HG03378 (cell line): Measurements from ENCODE around the gene COA7.

Source experiments
- ATAC-seq: cut with Tn5 transposase; IDR thresholded peaks from one replicate; pipeline ENCODE4 v1.9.1; 2021; ENCODE audit warnings: mild to moderate bottlenecking, moderate library complexity; ENCODE audit not compliant: unreplicated experiment

COA7 gene

GRCh38 chr1:52637946-52638345 lies 60.2 kb downstream of the COA7 start:
- no peak for ATAC-seq

GRCh38 chr1:52636721-52637695 lies 61.1 kb downstream of the COA7 start:
- peak; percentile 78 for ATAC-seq

- no peak for ATAC-seq
Measured at GRCh38 chr1:52635321-52636089, 62.6 kb downstream of the COA7 start.
